PFSK-1 (cell line): ENCODE results near the gene HS6ST1.

Experiments used
- FOXP2 ChIP-seq: optimal IDR thresholded peaks from 2 replicates; pipeline ENCODE3; 2011; ENCODE audit warnings: borderline replicate concordance, control low read depth, inconsistent platforms; ENCODE audit not compliant: insufficient read depth; ENCODE audit errors: extremely low read length, extremely low read depth
- POLR2AphosphoS5 ChIP-seq: IDR thresholded peaks from 2 replicates; pipeline ENCODE4 v1.6.1; 2012; ENCODE audit warnings: low read depth, mild to moderate bottlenecking, control low read depth, low read length, moderate library complexity
- REST ChIP-seq, 2 experiments: IDR thresholded peaks; 2 replicates each; pipeline versions ENCODE4 v1.6.1 to v1.8.0; 2011 to 2012; ENCODE audit warnings: low read depth in 2 of 2, low read length in 2 of 2, control low read depth in 1 of 2, inconsistent platforms in 1 of 2, mild to moderate bottlenecking in 1 of 2, moderate library complexity in 1 of 2; ENCODE audit not compliant: insufficient read depth in 1 of 2
- SIN3A ChIP-seq: IDR thresholded peaks from 2 replicates; pipeline ENCODE4 v1.6.1; 2012; ENCODE audit warnings: mild to moderate bottlenecking, low read length, moderate library complexity, borderline replicate concordance; ENCODE audit not compliant: insufficient read depth
- TAF1 ChIP-seq: IDR thresholded peaks from 2 replicates; pipeline ENCODE4 v1.6.1; 2012; ENCODE audit warnings: low read length, control low read depth, borderline replicate concordance; ENCODE audit not compliant: insufficient read depth

- TF ChIP-seq SIN3A (no peak), POLR2AphosphoS5 (no peak), TAF1 (no peak), REST (IDR thresholded peaks at IDR 0.05; ENCODE audit: insufficient read depth in 1 of 2, low read depth in 2 of 2, low read length in 2 of 2) (no peak), FOXP2 (no peak)
Observed at GRCh38 chr2:128282976-128283810, 35.5 kb downstream of the HS6ST1 start.
